ENCODE data around the gene PLXNA2. TPM values are rescaled to one million over a fixed set of nuclear protein-coding genes. Genes with fewer than 3 reads are reported as not detected.

Gene PLXNA2
- total RNA-seq, 2 experiments from 2014 or later, result 0.23 TPM; not detected in 1

DNA sequence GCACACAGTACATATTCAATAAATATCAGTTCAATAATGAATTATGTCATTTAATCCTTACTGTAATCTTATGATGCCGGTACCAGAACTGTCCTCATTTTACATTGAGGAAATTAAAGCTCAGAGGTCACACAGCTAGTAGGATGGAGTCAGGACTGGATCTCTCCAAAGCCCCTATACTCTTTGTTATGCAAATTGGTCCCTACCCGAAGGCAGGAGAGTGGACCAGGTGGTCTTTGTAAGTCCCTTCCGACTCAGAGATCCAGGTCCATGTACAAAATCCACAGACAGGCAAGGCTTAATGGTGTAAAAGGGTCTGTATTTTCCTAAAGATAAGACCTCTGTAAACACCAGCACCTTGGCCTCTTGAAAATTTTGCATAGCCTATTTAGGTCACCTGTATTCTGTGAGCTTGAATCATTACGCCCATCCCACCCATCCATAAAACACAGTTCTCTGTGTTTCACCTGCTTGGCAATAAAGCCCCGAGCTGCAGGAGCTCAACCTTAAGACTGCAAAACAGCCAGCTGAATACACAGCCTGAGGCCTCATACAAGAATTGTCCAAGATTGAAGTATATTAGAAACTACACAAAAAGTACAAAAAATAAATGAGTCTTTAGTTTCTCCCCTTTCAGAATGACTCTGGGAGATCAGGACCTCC is 41.7 kb downstream of the PLXNA2 start:
- H3K27ac ChIP-seq (ENCODE audit: low read depth, low read length, poor library complexity, severe bottlenecking), result no peak overlapping the region
- no peak overlapping the region for H3K4me2 ChIP-seq (ENCODE audit: low read length)
- no peaks in the 10 kb centered on the region for H4K20me1 ChIP-seq (ENCODE audit: insufficient read depth, low read length)
- TF ChIP-seq, protein P1, sequence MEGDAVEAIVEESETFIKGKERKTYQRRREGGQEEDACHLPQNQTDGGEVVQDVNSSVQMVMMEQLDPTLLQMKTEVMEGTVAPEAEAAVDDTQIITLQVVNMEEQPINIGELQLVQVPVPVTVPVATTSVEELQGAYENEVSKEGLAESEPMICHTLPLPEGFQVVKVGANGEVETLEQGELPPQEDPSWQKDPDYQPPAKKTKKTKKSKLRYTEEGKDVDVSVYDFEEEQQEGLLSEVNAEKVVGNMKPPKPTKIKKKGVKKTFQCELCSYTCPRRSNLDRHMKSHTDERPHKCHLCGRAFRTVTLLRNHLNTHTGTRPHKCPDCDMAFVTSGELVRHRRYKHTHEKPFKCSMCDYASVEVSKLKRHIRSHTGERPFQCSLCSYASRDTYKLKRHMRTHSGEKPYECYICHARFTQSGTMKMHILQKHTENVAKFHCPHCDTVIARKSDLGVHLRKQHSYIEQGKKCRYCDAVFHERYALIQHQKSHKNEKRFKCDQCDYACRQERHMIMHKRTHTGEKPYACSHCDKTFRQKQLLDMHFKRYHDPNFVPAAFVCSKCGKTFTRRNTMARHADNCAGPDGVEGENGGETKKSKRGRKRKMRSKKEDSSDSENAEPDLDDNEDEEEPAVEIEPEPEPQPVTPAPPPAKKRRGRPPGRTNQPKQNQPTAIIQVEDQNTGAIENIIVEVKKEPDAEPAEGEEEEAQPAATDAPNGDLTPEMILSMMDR (conservative IDR thresholded peaks at IDR 0.05; ENCODE audit: low read length), result no peak
- TF ChIP-seq EZH2phosphoT487 (IDR thresholded peaks at IDR 0.05; ENCODE audit: borderline replicate concordance, low read depth, low read length), result no peak
- no peaks in the 10 kb centered on the region for H3K9me3 ChIP-seq (ENCODE audit: low read length)
- intact Hi-C loops (cut with micrococcal nuclease; ENCODE audit: unreplicated experiment), result no loop called here
- no peaks in the 10 kb centered on the region for H3K36me3 ChIP-seq (ENCODE audit: insufficient read depth, low read length)
- no TSS peak for BruUV-seq (replicated peaks)
- no peak for DNase-seq (ENCODE audit: low spot score)
- no peaks in the 10 kb centered on the region for H3K4me1 ChIP-seq (ENCODE audit: insufficient read depth, low read length, poor library complexity, severe bottlenecking)
- H2AFZ ChIP-seq (ENCODE audit: low read length), result no peak overlapping the region
- POLR2A ChIA-PET, result interaction anchor here (0.6 to 0.7 kb wide), 2 partner anchors 13 to 904 kb away, joined by 3 read pairs; no protein-coding TSS in a partner anchor
- no peaks in the 10 kb centered on the region for H3K79me2 ChIP-seq (ENCODE audit: insufficient read depth, low read depth, low read length)
- H3K4me3 ChIP-seq (ENCODE audit: low read depth, low read length, poor library complexity, severe bottlenecking), result no peak overlapping the region
- H3K9me2 ChIP-seq (ENCODE audit: insufficient read depth, low read length), result no peaks in the 10 kb centered on the region
- CTCF ChIA-PET (ENCODE audit: unreplicated experiment), result interaction anchor here (0.6 kb wide), 1 partner anchor 47 kb away, joined by 11 read pairs; no protein-coding TSS in a partner anchor

DNA sequence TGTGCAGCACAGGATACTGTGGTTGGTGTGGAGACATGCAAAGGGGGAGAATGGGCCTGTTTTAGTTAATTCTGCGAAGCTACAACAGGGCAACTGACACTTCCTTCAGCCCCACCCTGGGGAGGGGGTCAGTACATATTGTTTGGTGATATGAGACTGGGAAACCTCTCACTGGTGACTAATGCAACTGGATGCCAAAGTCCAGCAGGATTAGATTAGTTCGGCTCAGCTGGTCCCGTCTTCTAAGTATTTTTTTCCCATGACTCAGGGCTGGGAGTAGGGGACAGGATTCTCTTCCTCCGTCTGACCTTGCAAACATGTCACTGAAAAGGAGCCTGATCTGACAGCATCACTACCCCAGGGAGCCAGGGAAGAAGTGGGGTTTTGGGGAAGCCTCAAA is 43.0 kb downstream of the PLXNA2 start:
- no peak overlapping the region for H3K27ac ChIP-seq (ENCODE audit: low read depth, low read length, poor library complexity, severe bottlenecking)
- intact Hi-C loops (cut with micrococcal nuclease; ENCODE audit: unreplicated experiment), result no loop called here
- H3K36me3 ChIP-seq (ENCODE audit: insufficient read depth, low read length), result no peaks in the 10 kb centered on the region
- POLR2A ChIA-PET, result interaction anchor here (0.7 kb wide), 2 partner anchors 14 to 45 kb away, joined by 3 read pairs; no protein-coding TSS in a partner anchor
- no peaks in the 10 kb centered on the region for H3K9me2 ChIP-seq (ENCODE audit: insufficient read depth, low read length)
- CTCF ChIA-PET (ENCODE audit: unreplicated experiment), result interaction anchor here (1.0 kb wide), 1 partner anchor 44 kb away, joined by 3 read pairs; no protein-coding TSS in a partner anchor
- BruUV-seq (replicated peaks), result no TSS peak
- no peak overlapping the region for H2AFZ ChIP-seq (ENCODE audit: low read length)
- no peak overlapping the region for H3K4me2 ChIP-seq (ENCODE audit: low read length)
- no peaks in the 10 kb centered on the region for H3K9me3 ChIP-seq (ENCODE audit: low read length)
- no peaks in the 10 kb centered on the region for H4K20me1 ChIP-seq (ENCODE audit: insufficient read depth, low read length)
- H3K79me2 ChIP-seq (ENCODE audit: insufficient read depth, low read depth, low read length), result no peaks in the 10 kb centered on the region
- DNase-seq (ENCODE audit: low spot score), result no peak
- no peaks in the 10 kb centered on the region for H3K4me1 ChIP-seq (ENCODE audit: insufficient read depth, low read length, poor library complexity, severe bottlenecking)
- TF ChIP-seq, protein P1 (conservative IDR thresholded peaks at IDR 0.05; ENCODE audit: low read length), result no peak
- TF ChIP-seq EZH2phosphoT487 (IDR thresholded peaks at IDR 0.05; ENCODE audit: borderline replicate concordance, low read depth, low read length), result no peak
- H3K4me3 ChIP-seq (ENCODE audit: low read depth, low read length, poor library complexity, severe bottlenecking), result no peak overlapping the region

DNA sequence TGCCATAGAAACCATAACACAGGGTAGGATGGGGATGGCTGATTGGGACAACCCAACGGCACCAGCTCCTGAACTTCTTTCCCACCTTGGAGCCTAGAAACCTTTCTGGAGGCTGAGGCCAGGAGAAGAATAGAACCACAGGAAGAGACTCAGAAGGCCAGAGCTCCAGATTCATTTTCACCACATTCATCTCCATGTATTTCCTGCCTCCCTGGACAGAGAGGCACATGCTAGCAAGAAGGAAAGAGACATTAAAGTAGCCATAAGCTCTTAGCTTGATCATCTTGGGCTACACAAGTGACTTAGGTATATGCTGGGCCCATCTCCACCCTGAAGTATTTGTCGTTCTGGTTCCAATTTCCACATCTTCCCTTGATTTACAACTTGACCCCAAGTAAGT is 44.1 kb downstream of the PLXNA2 start:
- intact Hi-C loops (cut with micrococcal nuclease; ENCODE audit: unreplicated experiment), result no loop called here
- H3K9me2 ChIP-seq (ENCODE audit: insufficient read depth, low read length), result no peaks in the 10 kb centered on the region
- POLR2A ChIA-PET, result interaction anchor here (2.1 kb wide), 1 partner anchor 10 kb away, joined by 8 read pairs; no protein-coding TSS in a partner anchor
- H3K79me2 ChIP-seq (ENCODE audit: insufficient read depth, low read depth, low read length), result no peaks in the 10 kb centered on the region
- BruUV-seq (replicated peaks), result no TSS peak
- H3K27ac ChIP-seq (ENCODE audit: low read depth, low read length, poor library complexity, severe bottlenecking), result no peak overlapping the region
- no peaks in the 10 kb centered on the region for H3K4me1 ChIP-seq (ENCODE audit: insufficient read depth, low read length, poor library complexity, severe bottlenecking)
- H3K4me2 ChIP-seq (ENCODE audit: low read length), result no peak overlapping the region
- no peak overlapping the region for H3K4me3 ChIP-seq (ENCODE audit: low read depth, low read length, poor library complexity, severe bottlenecking)
- no peaks in the 10 kb centered on the region for H3K36me3 ChIP-seq (ENCODE audit: insufficient read depth, low read length)
- CTCF ChIA-PET (ENCODE audit: unreplicated experiment), result interaction anchor here (1.0 kb wide), 1 partner anchor 45 kb away, joined by 3 read pairs; no protein-coding TSS in a partner anchor
- H4K20me1 ChIP-seq (ENCODE audit: insufficient read depth, low read length), result no peaks in the 10 kb centered on the region
- H2AFZ ChIP-seq (ENCODE audit: low read length), result no peak overlapping the region
- DNase-seq (ENCODE audit: low spot score), result no peak
- H3K9me3 ChIP-seq (ENCODE audit: low read length), result no peaks in the 10 kb centered on the region
- no peak for TF ChIP-seq EZH2phosphoT487 (IDR thresholded peaks at IDR 0.05; ENCODE audit: borderline replicate concordance, low read depth, low read length)
- TF ChIP-seq, protein P1 (conservative IDR thresholded peaks at IDR 0.05; ENCODE audit: low read length), result no peak

All from OCI-LY7 (cell line).